Caco-2 (cell line): ENCODE measurements around the gene DCTPP1. TPM values are rescaled to one million over a fixed set of nuclear protein-coding genes. Genes with fewer than 3 reads are reported as not detected.

Experiments used
- BruUV-seq: library from RNA; stranded (reverse); fragments of 400-500 nt; replicated peaks from 2 replicates; lab custom pipeline; 2021; lab: Mats Ljungman, UMichigan
- CTCF ChIA-PET: fragments of 300-600 bp; sonication (Branson Sonifier 250); formaldehyde crosslinking; loops from one replicate; lab custom pipeline; 2022; ENCODE audit warnings: antibody characterized with exemption; lab: Charles Lee
- POLR2A ChIA-PET: fragments of 300-600 bp; sonication (Branson Sonifier 250); formaldehyde crosslinking; loops from one replicate; lab custom pipeline; 2022; ENCODE audit warnings: antibody characterized with exemption; lab: Charles Lee
- DNase-seq, 2 experiments: peaks; one replicate each; pipeline versions ENCODE4 v3.0.0 to v3.0.0-alpha.2; 2020 to 2022
- H3K27me3 ChIP-seq: replicated peaks from 2 replicates; pipeline ENCODE4 v1.6.0; 2011; ENCODE audit warnings: low read length; ENCODE audit not compliant: control insufficient read depth, insufficient read depth
- H3K36me3 ChIP-seq: 2 replicates; pipeline ENCODE4 v1.5.1; 2011; ENCODE audit warnings: low read length; ENCODE audit not compliant: control insufficient read depth, insufficient read depth
- H3K4me1 ChIP-seq: fragments of 250-450 bp; sonication (Bioruptor Pico); 2 replicates; pipeline ENCODE4 v1.5.1; 2020; ENCODE audit warnings: mild to moderate bottlenecking
- H3K4me3 ChIP-seq: 2 replicates; pipeline ENCODE4 v1.5.1; 2011; ENCODE audit warnings: low read depth, mild to moderate bottlenecking, control low read depth, low read length
- H3K9me3 ChIP-seq: fragments of 250-450 bp; sonication (Bioruptor Pico); 2 replicates; pipeline ENCODE4 v1.5.1; 2020; ENCODE audit warnings: mild to moderate bottlenecking, moderate library complexity
- H3K27ac Mint-ChIP-seq: one replicate; pipeline ENCODE4 v1.8.0; 2022; ENCODE audit warnings: mixed read lengths; ENCODE audit not compliant: unreplicated experiment
- H3K27me3 Mint-ChIP-seq: one replicate; pipeline ENCODE4 v1.8.0; 2022; ENCODE audit warnings: mixed read lengths; ENCODE audit not compliant: insufficient read depth, unreplicated experiment
- H3K36me3 Mint-ChIP-seq: one replicate; pipeline ENCODE4 v1.8.0; 2022; ENCODE audit warnings: mild to moderate bottlenecking, mixed read lengths; ENCODE audit not compliant: insufficient read depth, unreplicated experiment
- H3K4me1 Mint-ChIP-seq: one replicate; pipeline ENCODE4 v1.8.0; 2022; ENCODE audit warnings: low read depth, mixed read lengths; ENCODE audit not compliant: unreplicated experiment
- H3K4me3 Mint-ChIP-seq: one replicate; pipeline ENCODE4 v1.8.0; 2022; ENCODE audit warnings: mild to moderate bottlenecking, moderate library complexity, mixed read lengths; ENCODE audit not compliant: unreplicated experiment
- H3K9me3 Mint-ChIP-seq: one replicate; pipeline ENCODE4 v1.8.0; 2022; ENCODE audit warnings: mixed read lengths; ENCODE audit not compliant: unreplicated experiment
- intact Hi-C: fragments of 100-400 bp; cut with micrococcal nuclease; formaldehyde crosslinking; loops from one replicate; pipeline ENCODE4 v1.10.0; 2022; ENCODE audit not compliant: unreplicated experiment
- total RNA-seq: library from RNA; stranded (reverse); gene quantifications from 2 replicates; pipeline ENCODE4 v1.2.3, GENCODE V29; 2022
- TF ChIP-seq, protein P1 (sequence below), 2 experiments: fragments of 200-600 bp in 1 of 2; IDR thresholded peaks; 1 replicate in 1 of 2; 2 replicates in 1 of 2; pipeline versions ENCODE4 v1.5.1 to v1.8.0; 2011 to 2022; ENCODE audit warnings: antibody characterized with exemption in 1 of 2, control low read depth in 1 of 2, inconsistent platforms in 1 of 2, low read depth in 1 of 2, low read length in 1 of 2, mild to moderate bottlenecking in 1 of 2, moderate library complexity in 1 of 2; ENCODE audit not compliant: insufficient read depth in 1 of 2, severe bottlenecking in 1 of 2, unreplicated experiment in 1 of 2

DCTPP1 gene
- total RNA-seq, 1 experiment from 2014 or later: 51.1 TPM

DNA sequence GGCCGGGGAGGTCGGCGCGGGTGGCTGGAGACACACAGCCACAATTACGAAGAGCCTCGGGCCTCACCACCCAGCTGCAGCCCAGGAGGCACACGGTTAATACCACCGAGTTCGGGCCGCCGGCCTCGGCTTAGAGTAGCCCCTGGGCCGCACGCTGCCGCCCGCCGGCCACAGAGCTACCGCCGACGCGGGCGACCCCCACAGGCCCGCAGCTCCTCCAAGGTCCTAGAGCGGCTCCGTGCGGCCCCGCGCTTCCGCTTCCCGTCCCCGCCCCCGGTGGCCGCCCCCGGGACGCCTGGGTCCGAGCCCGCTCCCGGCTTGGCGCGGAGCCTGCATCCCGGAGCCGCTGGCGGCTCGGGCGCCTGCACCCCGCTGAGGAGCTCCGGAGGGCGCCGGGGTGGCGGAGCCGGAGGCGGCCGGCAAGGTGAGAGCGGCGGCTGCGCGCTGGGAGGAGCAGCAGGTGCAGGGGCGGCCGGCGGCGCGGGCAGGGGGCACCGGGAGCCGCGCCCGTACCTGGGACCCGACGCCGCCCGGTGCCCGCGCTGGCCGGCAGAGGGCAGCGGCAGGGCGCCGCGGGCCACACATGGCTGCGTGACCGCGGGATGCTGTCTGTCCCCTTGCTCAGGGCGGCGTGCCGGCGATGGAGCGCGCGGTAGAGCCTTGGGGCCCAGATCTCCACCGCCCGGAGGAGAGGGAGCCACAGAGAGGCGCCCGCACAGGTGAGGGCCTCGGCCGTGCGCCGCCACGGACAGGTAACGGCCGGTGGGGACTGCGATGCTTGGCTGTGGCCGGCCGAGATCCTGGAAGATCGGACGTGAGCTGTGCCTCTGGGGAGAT, 34.5 kb downstream of the DCTPP1 start, which contains the start of gene ZNF48:
ZNF48 (plus strand) TSS at position 266 of the 837 bp plus-strand sequence; CDS start at position 641, 375 bp downstream.
- Histone ChIP-seq H3K27me3 (no peaks in the 10 kb centered on the region), H3K9me3 (no peaks in the 10 kb centered on the region), H3K4me3 (peak within 1 kb of the TSS; percentile 88), H3K36me3 (no peaks in the 10 kb centered on the region), H3K4me1 (peaks cover 6% of the 10 kb centered on the region; the same call in 1 of the 2 replicates)
- intact Hi-C loops: loop anchor here (1.0 to 2.0 kb wide), 2 partner anchors 14 to 17 kb away; no protein-coding TSS in a partner anchor
- ChIA-PET CTCF (interaction anchor here (0.6 to 2.3 kb wide), 9 partner anchors 12 to 773 kb away, joined by 4 to 27 read pairs (median 11); partner anchors contain the start of genes CD2BP2, DCTPP1, TBC1D10B and ZNF771), POLR2A (interaction anchor here (1.0 to 2.6 kb wide), 7 partner anchors 12 to 264 kb away, joined by 3 to 20 read pairs (median 7); partner anchors contain the start of genes DCTPP1, TBC1D10B and ZNF771)
- Mint-ChIP-seq H3K36me3 (peaks cover 12% of the 10 kb centered on the region), H3K27me3 (no peaks in the 10 kb centered on the region), H3K4me3 (peak within 1 kb of the TSS; percentile 82), H3K27ac (peak within 1 kb of the TSS; percentile 46), H3K4me1 (peaks cover 19% of the 10 kb centered on the region), H3K9me3 (no peaks in the 10 kb centered on the region)
- DNase-seq: peak; percentile 87 to 91
- BruUV-seq: no TSS peak
- TF ChIP-seq, protein P1, sequence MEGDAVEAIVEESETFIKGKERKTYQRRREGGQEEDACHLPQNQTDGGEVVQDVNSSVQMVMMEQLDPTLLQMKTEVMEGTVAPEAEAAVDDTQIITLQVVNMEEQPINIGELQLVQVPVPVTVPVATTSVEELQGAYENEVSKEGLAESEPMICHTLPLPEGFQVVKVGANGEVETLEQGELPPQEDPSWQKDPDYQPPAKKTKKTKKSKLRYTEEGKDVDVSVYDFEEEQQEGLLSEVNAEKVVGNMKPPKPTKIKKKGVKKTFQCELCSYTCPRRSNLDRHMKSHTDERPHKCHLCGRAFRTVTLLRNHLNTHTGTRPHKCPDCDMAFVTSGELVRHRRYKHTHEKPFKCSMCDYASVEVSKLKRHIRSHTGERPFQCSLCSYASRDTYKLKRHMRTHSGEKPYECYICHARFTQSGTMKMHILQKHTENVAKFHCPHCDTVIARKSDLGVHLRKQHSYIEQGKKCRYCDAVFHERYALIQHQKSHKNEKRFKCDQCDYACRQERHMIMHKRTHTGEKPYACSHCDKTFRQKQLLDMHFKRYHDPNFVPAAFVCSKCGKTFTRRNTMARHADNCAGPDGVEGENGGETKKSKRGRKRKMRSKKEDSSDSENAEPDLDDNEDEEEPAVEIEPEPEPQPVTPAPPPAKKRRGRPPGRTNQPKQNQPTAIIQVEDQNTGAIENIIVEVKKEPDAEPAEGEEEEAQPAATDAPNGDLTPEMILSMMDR (IDR thresholded peaks at IDR 0.05; ENCODE audit: insufficient read depth in 1 of 2, low read depth in 1 of 2, low read length in 1 of 2, severe bottlenecking in 1 of 2, unreplicated experiment in 1 of 2): peak in 1 of 2 experiments; percentile 40

DNA sequence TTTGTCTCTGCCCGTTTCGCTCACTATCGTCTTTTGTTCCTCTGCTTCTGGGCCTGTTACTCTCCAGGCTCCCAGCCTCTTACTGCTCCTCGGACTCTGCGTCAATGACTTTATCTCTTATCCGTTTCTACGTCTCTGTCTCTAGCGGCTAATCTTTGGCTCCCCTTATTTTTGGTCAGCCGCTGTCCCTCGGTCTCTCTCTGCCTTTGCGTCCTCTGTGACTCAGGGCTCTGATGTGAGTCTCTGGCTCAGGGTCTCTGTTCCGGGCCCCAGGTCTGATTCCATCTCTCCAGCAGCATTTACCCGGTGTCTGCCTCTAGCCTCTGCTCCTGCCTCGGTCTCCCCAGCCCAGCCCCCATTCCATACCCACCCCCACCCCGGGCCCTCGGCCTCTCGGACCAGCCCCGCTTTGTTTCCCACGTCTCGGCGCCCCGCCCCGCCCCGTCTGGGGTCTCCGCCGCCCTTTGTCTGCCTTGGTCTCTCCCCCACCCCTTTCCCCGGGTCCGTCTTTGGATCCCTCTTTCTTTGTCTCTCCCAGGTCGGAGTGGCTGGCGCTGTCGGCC, 35.2 kb downstream of the DCTPP1 start:
- H3K4me3 Mint-ChIP-seq: peak overlapping the region; percentile 82
- intact Hi-C loops: loop anchor here (1.0 to 2.0 kb wide), 2 partner anchors 15 to 16 kb away; no protein-coding TSS in a partner anchor
- POLR2A ChIA-PET: interaction anchor here (1.0 to 2.6 kb wide), 6 partner anchors 13 to 264 kb away, joined by 3 to 20 read pairs (median 8); partner anchors contain the start of genes DCTPP1, TBC1D10B and ZNF771
- no peaks in the 10 kb centered on the region for H3K27me3 Mint-ChIP-seq
- Histone ChIP-seq H3K4me3 (peak overlapping the region; percentile 88), H3K36me3 (no peaks in the 10 kb centered on the region), H3K27me3 (no peaks in the 10 kb centered on the region), H3K4me1 (peaks cover 3% of the 10 kb centered on the region; the same call in 1 of the 2 replicates), H3K9me3 (no peaks in the 10 kb centered on the region)
- no peak for DNase-seq
- H3K4me1 Mint-ChIP-seq: peaks cover 19% of the 10 kb centered on the region
- TF ChIP-seq, protein P1 (IDR thresholded peaks at IDR 0.05; ENCODE audit: insufficient read depth in 1 of 2, low read depth in 1 of 2, low read length in 1 of 2, severe bottlenecking in 1 of 2, unreplicated experiment in 1 of 2): no peak
- H3K9me3 Mint-ChIP-seq: no peaks in the 10 kb centered on the region
- H3K27ac Mint-ChIP-seq: peak overlapping the region; percentile 46
- H3K36me3 Mint-ChIP-seq: peaks cover 5% of the 10 kb centered on the region
- BruUV-seq: no TSS peak
- CTCF ChIA-PET: interaction anchor here (0.6 to 2.3 kb wide), 10 partner anchors 12 to 774 kb away, joined by 4 to 27 read pairs (median 10); partner anchors contain the start of genes CD2BP2, DCTPP1, TBC1D10B and ZNF771

DNA sequence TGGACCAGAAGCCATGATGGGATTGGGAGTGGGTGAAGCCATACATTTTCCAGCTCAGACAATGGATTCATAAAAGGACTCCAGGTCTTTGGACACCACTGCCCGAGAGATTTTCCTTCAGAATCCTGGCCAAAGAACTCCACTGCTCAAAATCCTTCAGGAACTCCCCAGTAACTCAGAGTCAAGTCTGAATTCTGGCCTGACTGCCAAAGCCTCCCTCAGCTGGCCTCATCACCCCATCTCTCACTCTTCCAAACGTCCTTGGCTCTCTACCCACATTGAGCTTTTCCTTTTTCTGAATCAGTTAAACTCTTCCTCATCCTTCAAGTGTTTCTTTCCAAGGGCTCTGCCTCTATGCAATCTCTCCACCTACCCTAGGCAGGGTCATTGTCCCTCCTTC, 46.3 kb downstream of the DCTPP1 start:
- TF ChIP-seq, protein P1 (IDR thresholded peaks at IDR 0.05; ENCODE audit: insufficient read depth in 1 of 2, low read depth in 1 of 2, low read length in 1 of 2, severe bottlenecking in 1 of 2, unreplicated experiment in 1 of 2): no peak
- H3K27ac Mint-ChIP-seq: no peak overlapping the region
- DNase-seq: no peak
- H3K27me3 Mint-ChIP-seq: no peaks in the 10 kb centered on the region
- BruUV-seq: no TSS peak
- H3K36me3 ChIP-seq: no peaks in the 10 kb centered on the region
- H3K36me3 Mint-ChIP-seq: peaks cover 10% of the 10 kb centered on the region
- H3K9me3 Mint-ChIP-seq: no peaks in the 10 kb centered on the region
- H3K27me3 ChIP-seq: no peaks in the 10 kb centered on the region
- H3K4me3 Mint-ChIP-seq: no peak overlapping the region
- peaks cover 13% of the 10 kb centered on the region for H3K4me1 Mint-ChIP-seq
- ChIA-PET CTCF (no interaction called here), POLR2A (no interaction called here)
- H3K4me3 ChIP-seq: no peak overlapping the region
- intact Hi-C loops: no loop called here
- H3K9me3 ChIP-seq: no peaks in the 10 kb centered on the region
- no peaks in the 10 kb centered on the region for H3K4me1 ChIP-seq
